Loucy (cell line): Measurements from ENCODE around the gene NCAM1.

Experiments
- H2AFZ ChIP-seq: fragments of 200-600 bp; sonication (generic); 2 replicates; pipeline ENCODE4 v1.6.0; 2016; ENCODE audit warnings: antibody characterized with exemption, mild to moderate bottlenecking, low read length, moderate library complexity
- H3F3A ChIP-seq: fragments of 200-600 bp; 2 replicates; pipeline ENCODE4 v1.6.0; 2016; ENCODE audit warnings: antibody characterized with exemption, low read depth, mild to moderate bottlenecking
- H3K27me3 ChIP-seq: fragments of 200-600 bp; sonication (generic); 2 replicates; pipeline ENCODE4 v1.6.1; 2014; ENCODE audit warnings: low read length, mild to moderate bottlenecking; ENCODE audit not compliant: insufficient read depth, poor library complexity, severe bottlenecking
- H3K36me3 ChIP-seq: fragments of 200-600 bp; sonication (generic); 2 replicates; pipeline ENCODE4 v1.6.1; 2016; ENCODE audit warnings: low read length; ENCODE audit not compliant: insufficient read depth
- H3K4me1 ChIP-seq: fragments of 200-600 bp; sonication (generic); 2 replicates; pipeline ENCODE4 v1.5.1; 2014; ENCODE audit warnings: low read length, mild to moderate bottlenecking; ENCODE audit not compliant: insufficient read depth, poor library complexity, severe bottlenecking
- H3K4me2 ChIP-seq: fragments of 200-600 bp; sonication (generic); 2 replicates; pipeline ENCODE4 v1.6.0; 2014; ENCODE audit warnings: antibody characterized with exemption, low read length, low read depth, mild to moderate bottlenecking; ENCODE audit not compliant: poor library complexity, severe bottlenecking
- H3K4me3 ChIP-seq: fragments of 200-600 bp; sonication (generic); 2 replicates; pipeline ENCODE4 v1.5.1; 2014; ENCODE audit warnings: low read length, mild to moderate bottlenecking, mixed read lengths; ENCODE audit not compliant: poor library complexity, severe bottlenecking
- H3K79me2 ChIP-seq: fragments of 200-600 bp; sonication (generic); 2 replicates; pipeline ENCODE4 v1.6.1; 2014; ENCODE audit warnings: low read length; ENCODE audit not compliant: insufficient read depth
- H3K9ac ChIP-seq: fragments of 200-600 bp; sonication (generic); 2 replicates; pipeline ENCODE4 v1.6.0; 2014; ENCODE audit warnings: mild to moderate bottlenecking, low read depth, low read length, moderate library complexity; ENCODE audit not compliant: poor library complexity, severe bottlenecking
- H3K9me2 ChIP-seq: fragments of 200-600 bp; sonication (generic); replicated peaks from 2 replicates; pipeline ENCODE4 v1.6.1; 2016; ENCODE audit warnings: low read depth, low read length, mixed read lengths
- H3K9me3 ChIP-seq: fragments of 200-600 bp; sonication (generic); 2 replicates; pipeline ENCODE4 v1.6.1; 2014; ENCODE audit warnings: mild to moderate bottlenecking, antibody characterized with exemption, low read length, low read depth; ENCODE audit not compliant: insufficient read depth
- H4K20me1 ChIP-seq: fragments of 200-600 bp; sonication (generic); 2 replicates; pipeline ENCODE4 v1.6.0; 2014; ENCODE audit warnings: antibody characterized with exemption, low read length, mild to moderate bottlenecking; ENCODE audit not compliant: insufficient read depth, poor library complexity, severe bottlenecking
- CTCF ChIP-seq: fragments of 200-600 bp; sonication (generic); conservative IDR thresholded peaks from 2 replicates; pipeline ENCODE4 v1.5.1; 2014; ENCODE audit warnings: mild to moderate bottlenecking, antibody characterized with exemption, low read length
- EZH2phosphoT487 ChIP-seq: fragments of 200-600 bp; IDR thresholded peaks from 2 replicates; pipeline ENCODE4 v1.6.1; 2018; ENCODE audit warnings: antibody characterized with exemption, mild to moderate bottlenecking, moderate library complexity, borderline replicate concordance

The NCAM1 gene

GRCh38 chr11:112941104-112941503 lies 20.1 kb upstream of the NCAM1 start:
- TF ChIP-seq CTCF: no peak
- TF ChIP-seq EZH2phosphoT487: no peak
- Histone ChIP-seq H3K9me3 (no peaks in the 10 kb centered on the region), H3K4me1 (no peaks in the 10 kb centered on the region), H3K4me2 (no peak overlapping the region), H3F3A (no peaks in the 10 kb centered on the region), H3K79me2 (no peaks in the 10 kb centered on the region), H2AFZ (no peak overlapping the region), H3K36me3 (no peaks in the 10 kb centered on the region), H3K9ac (no peak overlapping the region), H3K9me2 (no peaks in the 10 kb centered on the region), H3K27me3 (no peaks in the 10 kb centered on the region), H3K4me3 (no peak overlapping the region), H4K20me1 (no peaks in the 10 kb centered on the region)

GRCh38 chr11:112942966-112943643 lies 18.1 kb upstream of the NCAM1 start:
- H2AFZ ChIP-seq: no peak overlapping the region
- no peaks in the 10 kb centered on the region for H3K27me3 ChIP-seq
- no peaks in the 10 kb centered on the region for H3K9me3 ChIP-seq
- H3F3A ChIP-seq: no peaks in the 10 kb centered on the region
- no peak overlapping the region for H3K4me2 ChIP-seq
- H3K9ac ChIP-seq: no peak overlapping the region
- H3K79me2 ChIP-seq: no peaks in the 10 kb centered on the region
- H3K9me2 ChIP-seq: no peaks in the 10 kb centered on the region
- H3K4me3 ChIP-seq: no peak overlapping the region
- H3K4me1 ChIP-seq: no peaks in the 10 kb centered on the region
- no peaks in the 10 kb centered on the region for H3K36me3 ChIP-seq
- no peak for TF ChIP-seq EZH2phosphoT487
- TF ChIP-seq CTCF: no peak
- no peaks in the 10 kb centered on the region for H4K20me1 ChIP-seq

GRCh38 chr11:112946866-112947265 lies 14.4 kb upstream of the NCAM1 start:
- H3K9ac ChIP-seq: no peak overlapping the region
- no peak overlapping the region for H3K4me3 ChIP-seq
- no peaks in the 10 kb centered on the region for H3K36me3 ChIP-seq
- no peaks in the 10 kb centered on the region for H3F3A ChIP-seq
- no peaks in the 10 kb centered on the region for H3K9me3 ChIP-seq
- H3K4me1 ChIP-seq: no peaks in the 10 kb centered on the region
- no peaks in the 10 kb centered on the region for H3K27me3 ChIP-seq
- no peak overlapping the region for H3K4me2 ChIP-seq
- no peak overlapping the region for H2AFZ ChIP-seq
- H3K9me2 ChIP-seq: no peaks in the 10 kb centered on the region
- TF ChIP-seq CTCF (no peak), EZH2phosphoT487 (no peak)
- no peaks in the 10 kb centered on the region for H3K79me2 ChIP-seq
- no peaks in the 10 kb centered on the region for H4K20me1 ChIP-seq
